ENCODE results near the gene COBLL1.

DNA sequence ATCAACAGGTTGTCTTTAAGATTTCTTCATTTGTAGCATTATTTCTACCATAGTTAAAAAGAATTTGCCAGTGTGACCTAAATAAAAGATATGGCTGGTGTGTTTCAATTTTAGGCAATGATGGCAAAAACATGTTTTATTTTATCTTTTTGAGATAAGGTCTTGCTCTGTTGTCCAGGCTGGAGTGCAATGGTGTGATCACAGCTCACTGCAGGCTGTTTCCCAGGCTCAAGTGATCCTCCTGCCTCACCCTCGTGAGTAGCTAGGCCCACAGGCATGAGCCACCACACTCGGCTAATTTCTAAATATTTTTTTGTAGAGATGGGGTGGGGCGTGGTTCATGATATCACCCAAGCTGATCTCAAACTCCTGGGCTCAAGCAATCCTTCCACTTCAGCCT lies 47.0 kb upstream of the COBLL1 start:
- TF ChIP-seq, protein P1, sequence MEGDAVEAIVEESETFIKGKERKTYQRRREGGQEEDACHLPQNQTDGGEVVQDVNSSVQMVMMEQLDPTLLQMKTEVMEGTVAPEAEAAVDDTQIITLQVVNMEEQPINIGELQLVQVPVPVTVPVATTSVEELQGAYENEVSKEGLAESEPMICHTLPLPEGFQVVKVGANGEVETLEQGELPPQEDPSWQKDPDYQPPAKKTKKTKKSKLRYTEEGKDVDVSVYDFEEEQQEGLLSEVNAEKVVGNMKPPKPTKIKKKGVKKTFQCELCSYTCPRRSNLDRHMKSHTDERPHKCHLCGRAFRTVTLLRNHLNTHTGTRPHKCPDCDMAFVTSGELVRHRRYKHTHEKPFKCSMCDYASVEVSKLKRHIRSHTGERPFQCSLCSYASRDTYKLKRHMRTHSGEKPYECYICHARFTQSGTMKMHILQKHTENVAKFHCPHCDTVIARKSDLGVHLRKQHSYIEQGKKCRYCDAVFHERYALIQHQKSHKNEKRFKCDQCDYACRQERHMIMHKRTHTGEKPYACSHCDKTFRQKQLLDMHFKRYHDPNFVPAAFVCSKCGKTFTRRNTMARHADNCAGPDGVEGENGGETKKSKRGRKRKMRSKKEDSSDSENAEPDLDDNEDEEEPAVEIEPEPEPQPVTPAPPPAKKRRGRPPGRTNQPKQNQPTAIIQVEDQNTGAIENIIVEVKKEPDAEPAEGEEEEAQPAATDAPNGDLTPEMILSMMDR (IDR thresholded peaks at IDR 0.05), result no peak
- TF ChIP-seq POLR2AphosphoS5 (IDR thresholded peaks at IDR 0.05) (no peak), POLR2A (IDR thresholded peaks at IDR 0.05; ENCODE audit: low read depth) (no peak), EP300 (IDR thresholded peaks at IDR 0.05) (no peak)
